ENCODE measurements around the gene DGKB.

DNA sequence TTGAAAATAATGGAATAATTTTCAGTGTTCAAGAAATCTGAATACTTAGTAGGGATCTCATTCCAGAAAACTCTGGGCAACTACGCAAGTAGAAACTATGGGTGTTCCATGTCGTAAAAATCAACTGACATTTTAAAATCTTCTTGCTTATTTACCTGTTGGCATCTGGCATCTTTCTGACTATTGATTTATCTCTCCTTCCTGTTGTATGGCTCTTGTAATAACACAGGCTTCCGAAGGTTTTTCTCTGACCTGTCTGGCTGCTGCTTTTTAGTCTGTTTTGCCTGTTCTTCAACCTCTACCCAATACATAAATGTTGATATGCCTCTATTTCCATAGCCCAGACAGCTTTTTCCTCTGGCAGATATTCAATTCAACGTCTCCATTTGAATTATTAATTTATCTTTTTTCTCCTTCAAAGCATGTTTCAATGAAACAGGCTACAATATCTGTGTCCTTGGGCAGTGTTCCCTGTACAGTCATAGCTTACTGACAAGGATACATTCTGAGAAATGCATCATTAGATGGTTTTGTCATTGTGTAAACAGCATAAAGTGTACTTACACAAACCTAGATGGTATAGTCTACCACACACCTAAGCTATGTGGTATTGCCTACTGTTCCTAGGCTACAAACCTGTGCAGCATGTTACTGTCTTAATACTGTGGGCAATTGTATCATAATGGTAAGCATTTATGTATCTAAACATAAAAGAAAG is 807.2 kb downstream of the DGKB start:
- TF ChIP-seq EZH2phosphoT487 (IDR thresholded peaks at IDR 0.05; ENCODE audit: low read depth, severe bottlenecking, unreplicated experiment) (no peak), EZH2 (IDR thresholded peaks at IDR 0.05; ENCODE audit: borderline replicate concordance) (no peak)
- TF ChIP-seq, protein P1, sequence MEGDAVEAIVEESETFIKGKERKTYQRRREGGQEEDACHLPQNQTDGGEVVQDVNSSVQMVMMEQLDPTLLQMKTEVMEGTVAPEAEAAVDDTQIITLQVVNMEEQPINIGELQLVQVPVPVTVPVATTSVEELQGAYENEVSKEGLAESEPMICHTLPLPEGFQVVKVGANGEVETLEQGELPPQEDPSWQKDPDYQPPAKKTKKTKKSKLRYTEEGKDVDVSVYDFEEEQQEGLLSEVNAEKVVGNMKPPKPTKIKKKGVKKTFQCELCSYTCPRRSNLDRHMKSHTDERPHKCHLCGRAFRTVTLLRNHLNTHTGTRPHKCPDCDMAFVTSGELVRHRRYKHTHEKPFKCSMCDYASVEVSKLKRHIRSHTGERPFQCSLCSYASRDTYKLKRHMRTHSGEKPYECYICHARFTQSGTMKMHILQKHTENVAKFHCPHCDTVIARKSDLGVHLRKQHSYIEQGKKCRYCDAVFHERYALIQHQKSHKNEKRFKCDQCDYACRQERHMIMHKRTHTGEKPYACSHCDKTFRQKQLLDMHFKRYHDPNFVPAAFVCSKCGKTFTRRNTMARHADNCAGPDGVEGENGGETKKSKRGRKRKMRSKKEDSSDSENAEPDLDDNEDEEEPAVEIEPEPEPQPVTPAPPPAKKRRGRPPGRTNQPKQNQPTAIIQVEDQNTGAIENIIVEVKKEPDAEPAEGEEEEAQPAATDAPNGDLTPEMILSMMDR (IDR thresholded peaks at IDR 0.05; ENCODE audit: poor library complexity) = no peak
